Epithelial cell of proximal tubule (primary cell): Measurements from ENCODE around the gene SLC26A1. TPM values are rescaled to one million over a fixed set of nuclear protein-coding genes. Genes with fewer than 3 reads are reported as not detected.
A peak's percentile ranks its signal among the peaks of the same experiment; 100 is the strongest.

Experiments
- DNase-seq: peaks from one replicate; pipeline ENCODE4 v3.0.0-alpha.2; 2011; ENCODE audit warnings: low read depth
- H3K4me3 ChIP-seq: 2 replicates; pipeline ENCODE4 v1.5.1; 2011; ENCODE audit warnings: low read depth, mild to moderate bottlenecking, low read length
- CTCF ChIP-seq: conservative IDR thresholded peaks from 2 replicates; pipeline ENCODE4 v1.5.1; 2012; ENCODE audit warnings: low read depth, mild to moderate bottlenecking, low read length
- total RNA-seq: library from RNA; depleted of rRNA; stranded (reverse); fragments of >200 nt; gene quantifications from 2 replicates; pipeline ENCODE4 v1.2.3, GENCODE V29; 2015

SLC26A1 gene
- total RNA-seq, 1 donor from 2014 or later: 0.35 TPM

GRCh38 chr4:989722-990471 lies 3.3 kb downstream of the SLC26A1 start:
- TF ChIP-seq CTCF: no peak
- DNase-seq: no peak
- no peak overlapping the region for H3K4me3 ChIP-seq

GRCh38 chr4:988726-989721 lies 4.2 kb downstream of the SLC26A1 start:
- DNase-seq: no peak
- no peak overlapping the region for H3K4me3 ChIP-seq
- no peak for TF ChIP-seq CTCF

GRCh38 chr4:987624-988513 lies 5.3 kb downstream of the SLC26A1 start:
- no peak for TF ChIP-seq CTCF
- peak; percentile 43 for DNase-seq
- H3K4me3 ChIP-seq: peak overlapping the region; percentile 72

GRCh38 chr4:986879-987623 lies 6.2 kb downstream of the SLC26A1 start, which contains the start of gene IDUA:
TSS of gene IDUA (plus strand) at chr4:987044. CDS start at chr4:987085, 41 bp downstream.
- DNase-seq: no peak
- peak; percentile 43 for TF ChIP-seq CTCF

GRCh38 chr4:986428-986878 lies 6.8 kb downstream of the SLC26A1 start:
- no peak for TF ChIP-seq CTCF
- DNase-seq: no peak

More at GRCh38 chr4:986879-987623, 6.2 kb downstream of the SLC26A1 start, which contains the start of gene IDUA:
- peak within 1 kb of the TSS; percentile 72 for H3K4me3 ChIP-seq

More at GRCh38 chr4:986428-986878, 6.8 kb downstream of the SLC26A1 start:
- peak overlapping the region; percentile 72 for H3K4me3 ChIP-seq
